SK-N-SH (cell line): Measurements from ENCODE around the gene ITGB8. TPM values are rescaled to one million over a fixed set of nuclear protein-coding genes. Genes with fewer than 3 reads are reported as not detected.
A peak's percentile ranks its signal among the peaks of the same experiment; 100 is the strongest.

Experiments used
- CTCF ChIA-PET: fragments of 300-600, 350-600 bp; formaldehyde crosslinking; extraction: SDS; loops from one replicate; lab custom pipeline; 2021; lab: Yijun Ruan, JAX
- POLR2A ChIA-PET: fragments of 350-600 bp; sonication (Branson Sonifier 250); formaldehyde crosslinking; extraction: SDS; loops from one replicate; lab custom pipeline; 2020; ENCODE audit warnings: antibody characterized with exemption, inconsistent platforms; lab: Yijun Ruan, JAX
- DNase-seq: peaks from one replicate; pipeline ENCODE4 v3.0.0; 2012
- H2AFZ ChIP-seq: fragments of 200-600 bp; sonication (generic); 2 replicates; pipeline ENCODE4 v1.8.1; 2016; ENCODE audit warnings: antibody characterized with exemption, mild to moderate bottlenecking, low read depth
- H3F3A ChIP-seq: fragments of 200-600 bp; sonication (generic); replicated peaks from 2 replicates; pipeline ENCODE3; 2016; ENCODE audit warnings: antibody characterized with exemption, mild to moderate bottlenecking; ENCODE audit not compliant: insufficient read depth
- H3K27ac ChIP-seq, 2 experiments: fragments of 200-500 bp in 1 of 2; fragments of 200-600 bp in 1 of 2; sonication (Bioruptor generic) in 1 of 2; sonication (generic), shearing (Covaris generic) in 1 of 2; 2 replicates each; pipeline versions ENCODE4 v1.5.1 to v1.6.1; 2014 to 2016; ENCODE audit warnings: low read depth in 2 of 2, inconsistent platforms in 1 of 2, low read length in 1 of 2, mild to moderate bottlenecking in 1 of 2, mixed read lengths in 1 of 2
- H3K27me3 ChIP-seq: fragments of 200-600 bp; sonication (generic), shearing (Covaris generic); 2 replicates; pipeline ENCODE4 v1.6.1; 2016; ENCODE audit warnings: mixed run types; ENCODE audit not compliant: insufficient read depth
- H3K36me3 ChIP-seq, 2 experiments: fragments of 200-500 bp in 1 of 2; fragments of 200-600 bp in 1 of 2; sonication (Bioruptor generic) in 1 of 2; sonication (generic) in 1 of 2; replicated peaks in 1 of 2; 2 replicates each; pipeline versions ENCODE3 to v1.5.1; 2014 to 2016; ENCODE audit warnings: low read length in 1 of 2, mild to moderate bottlenecking in 1 of 2; ENCODE audit not compliant: insufficient read depth in 2 of 2, control insufficient read depth in 1 of 2
- H3K4me1 ChIP-seq, 2 experiments: fragments of 200-500 bp in 1 of 2; fragments of 200-600 bp in 1 of 2; sonication (Bioruptor generic) in 1 of 2; sonication (generic), shearing (Covaris generic) in 1 of 2; 2 replicates each; pipeline versions ENCODE4 v1.5.1 to v1.6.1; 2014 to 2016; ENCODE audit warnings: low read depth in 1 of 2, low read length in 1 of 2, mixed run types in 1 of 2; ENCODE audit not compliant: insufficient read depth in 2 of 2, control insufficient read depth in 1 of 2
- H3K4me2 ChIP-seq: fragments of 200-600 bp; sonication (generic), shearing (Covaris generic); 2 replicates; pipeline ENCODE4 v1.6.1; 2017; ENCODE audit warnings: mixed run types
- H3K4me3 ChIP-seq, 2 experiments: fragments of 200-500 bp in 1 of 2; fragments of 200-600 bp in 1 of 2; sonication (Bioruptor generic) in 1 of 2; sonication (generic), shearing (Covaris generic) in 1 of 2; 2 replicates each; pipeline versions ENCODE4 v1.5.1 to v1.8.1; 2014 to 2016; ENCODE audit warnings: low read depth in 2 of 2, inconsistent platforms in 1 of 2, low read length in 1 of 2, mild to moderate bottlenecking in 1 of 2, mixed read lengths in 1 of 2, moderate library complexity in 1 of 2
- H3K79me2 ChIP-seq: fragments of 200-600 bp; sonication (generic); 2 replicates; pipeline ENCODE4 v1.8.1; 2017; ENCODE audit warnings: mild to moderate bottlenecking; ENCODE audit not compliant: insufficient read depth
- H3K9ac ChIP-seq: fragments of 200-600 bp; sonication (generic); 2 replicates; pipeline ENCODE4 v1.6.1; 2017; ENCODE audit warnings: mixed run types
- H3K9me2 ChIP-seq: fragments of 200-600 bp; sonication (generic); 2 replicates; pipeline ENCODE4 v1.6.1; 2017; ENCODE audit warnings: mixed run types
- H3K9me3 ChIP-seq: fragments of 200-600 bp; sonication (generic); 2 replicates; pipeline ENCODE4 v1.6.1; 2017; ENCODE audit warnings: mixed run types, mild to moderate bottlenecking, moderate library complexity
- H4K20me1 ChIP-seq: fragments of 200-600 bp; sonication (generic); 2 replicates; pipeline ENCODE4 v1.6.1; 2017; ENCODE audit warnings: mild to moderate bottlenecking, mixed run types; ENCODE audit not compliant: insufficient read depth
- CHD2 ChIP-seq: fragments of 150-350 bp; IDR thresholded peaks from 2 replicates; pipeline ENCODE4 v1.6.1; 2018; ENCODE audit warnings: low read length; ENCODE audit not compliant: partially characterized antibody
- EP300 ChIP-seq, 2 experiments: IDR thresholded peaks; 2 replicates each; pipeline versions ENCODE4 v1.4.0 to v1.6.1; 2012; ENCODE audit warnings: borderline replicate concordance in 1 of 2, low read depth in 1 of 2, low read length in 1 of 2
- FOSL2 ChIP-seq: IDR thresholded peaks from 2 replicates; pipeline ENCODE4 v1.4.0; 2012; ENCODE audit warnings: low read depth, mild to moderate bottlenecking, moderate library complexity, borderline replicate concordance
- FOXM1 ChIP-seq: IDR thresholded peaks from 2 replicates; pipeline ENCODE4 v1.4.0; 2012; ENCODE audit warnings: low read depth, mild to moderate bottlenecking
- GABPA ChIP-seq: IDR thresholded peaks from 2 replicates; pipeline ENCODE4 v1.4.0; 2012; ENCODE audit warnings: low read depth, mild to moderate bottlenecking
- GATA2 ChIP-seq: sonication (generic); formaldehyde crosslinking; IDR thresholded peaks from 2 replicates; pipeline ENCODE4 v1.5.0; 2020; ENCODE audit warnings: mild to moderate bottlenecking, missing genetic modification reagents
- JUND ChIP-seq: IDR thresholded peaks from 2 replicates; pipeline ENCODE4 v1.4.0; 2012
- MEF2A ChIP-seq: IDR thresholded peaks from 2 replicates; pipeline ENCODE4 v1.4.0; 2012; ENCODE audit warnings: low read depth, borderline replicate concordance
- MXI1 ChIP-seq: IDR thresholded peaks from 2 replicates; pipeline ENCODE4 v1.6.1; 2012; ENCODE audit warnings: mild to moderate bottlenecking, low read depth, low read length, improper control_type of control experiment
- NFIC ChIP-seq: IDR thresholded peaks from 2 replicates; pipeline ENCODE4 v1.4.0; 2012; ENCODE audit warnings: borderline replicate concordance
- POLR2AphosphoS5 ChIP-seq: IDR thresholded peaks from 2 replicates; pipeline ENCODE4 v1.6.1; 2012; ENCODE audit warnings: low read depth, low read length
- RCOR1 ChIP-seq: fragments of 150-350 bp; IDR thresholded peaks from 2 replicates; pipeline ENCODE4 v1.6.1; 2017; ENCODE audit warnings: antibody characterized with exemption, low read length
- RFX5 ChIP-seq: IDR thresholded peaks from 2 replicates; pipeline ENCODE4 v1.6.1; 2012; ENCODE audit warnings: mild to moderate bottlenecking, improper control_type of control experiment, low read length
- RXRA ChIP-seq: IDR thresholded peaks from 2 replicates; pipeline ENCODE4 v1.4.0; 2012; ENCODE audit warnings: low read depth, mild to moderate bottlenecking, borderline replicate concordance
- SIN3A ChIP-seq: IDR thresholded peaks from 2 replicates; pipeline ENCODE4 v1.6.1; 2012; ENCODE audit warnings: low read depth, mild to moderate bottlenecking, low read length, moderate library complexity, borderline replicate concordance
- SMC3 ChIP-seq: IDR thresholded peaks from 2 replicates; pipeline ENCODE4 v1.6.1; 2012; ENCODE audit warnings: low read depth, low read length, improper control_type of control experiment
- TAF1 ChIP-seq: IDR thresholded peaks from 2 replicates; pipeline ENCODE4 v1.6.1; 2012; ENCODE audit warnings: low read depth, mild to moderate bottlenecking, low read length, moderate library complexity, borderline replicate concordance
- TCF12 ChIP-seq: IDR thresholded peaks from 2 replicates; pipeline ENCODE4 v1.4.0; 2012
- YY1 ChIP-seq: IDR thresholded peaks from 2 replicates; pipeline ENCODE4 v1.4.0; 2012; ENCODE audit warnings: low read depth, mild to moderate bottlenecking
- WGBS: methylation state at CpG from one replicate; pipeline ENCODE4 v1.1.6; 2017; ENCODE audit warnings: low lambda C conversion rate; 5-methylcytosine and 5-hydroxymethylcytosine counted together
- polyA plus RNA-seq, 3 experiments: library from polyadenylated mRNA; depleted of rRNA; stranded (reverse); fragments of >200 nt; gene quantifications; 2 replicates each; pipeline ENCODE4 v1.2.3, GENCODE V29; 2012
- TF ChIP-seq, protein P1 (sequence below): IDR thresholded peaks from 2 replicates; pipeline ENCODE4 v1.6.1; 2012; ENCODE audit warnings: mild to moderate bottlenecking, low read depth, low read length, moderate library complexity
- TF ChIP-seq, protein P2 (sequence below): IDR thresholded peaks from 2 replicates; pipeline ENCODE4 v1.4.0; 2012; ENCODE audit warnings: low read depth
- TF ChIP-seq, protein P3 (sequence below): IDR thresholded peaks from 2 replicates; pipeline ENCODE4 v1.4.0; 2012; ENCODE audit warnings: low read depth, borderline replicate concordance
- TF ChIP-seq, protein P4 (sequence below): IDR thresholded peaks from 2 replicates; pipeline ENCODE4 v1.4.0; 2012; ENCODE audit warnings: low read depth, borderline replicate concordance
- TF ChIP-seq, protein P5 (sequence below): fragments of 200-600 bp; sonication (generic); IDR thresholded peaks from 2 replicates; pipeline ENCODE4 v1.6.1; 2017; ENCODE audit warnings: antibody characterized with exemption, mild to moderate bottlenecking, moderate library complexity

The ITGB8 gene
- 0.62 and 0.99 TPM in 2 replicates for polyA plus RNA-seq (2012; rRNA removed)
- polyA plus RNA-seq (2012; cell fraction: cytosol; rRNA removed) = 0.81 and 0.82 TPM in 2 replicates
- 1.2 and 2.0 TPM in 2 replicates for polyA plus RNA-seq (2012; cell fraction: nucleus; rRNA removed)

DNA sequence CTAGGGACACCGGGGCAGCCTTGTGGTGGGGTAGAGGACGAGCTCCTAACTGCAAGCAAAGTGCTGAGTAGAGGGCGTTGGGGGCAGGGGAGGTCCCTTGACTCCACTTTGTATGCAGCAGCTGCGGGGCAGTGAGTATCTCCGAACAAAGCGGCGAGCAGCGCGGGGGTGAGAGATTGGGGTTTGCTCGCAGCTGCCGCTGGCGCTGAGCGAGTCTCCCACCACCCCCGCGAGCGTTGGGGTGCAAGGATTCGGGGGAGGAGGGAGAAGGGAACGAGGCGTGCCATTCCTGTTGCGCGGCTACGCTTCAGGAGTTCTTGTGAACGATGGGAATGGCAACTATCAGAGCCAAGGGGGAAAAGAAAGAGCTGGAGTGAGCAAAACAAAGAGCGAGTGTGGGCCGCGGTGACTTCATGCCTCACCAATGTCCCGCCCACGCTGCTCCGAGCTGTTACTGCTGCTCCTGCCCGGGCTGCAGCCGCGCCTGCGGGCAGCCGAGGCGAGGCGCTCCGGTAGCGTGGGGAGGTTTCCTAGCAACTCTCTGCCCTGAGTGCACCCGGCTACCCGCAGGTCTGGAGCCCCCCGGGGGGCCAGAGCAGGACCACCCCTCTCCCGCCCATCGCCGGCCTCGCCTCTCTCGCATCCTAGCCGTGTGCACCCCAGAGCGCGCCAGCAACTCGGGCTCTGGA lies at the start of gene ITGB8:
TSS of gene ITGB8 (plus strand) at position 662 of the 689 bp plus-strand sequence. CDS start 907 bp downstream, outside the sequence.
- ChIA-PET CTCF (interaction anchor here (0.6 to 4.2 kb wide), 35 partner anchors 10 to 617 kb away, joined by 3 to 42 read pairs (median 4); no protein-coding TSS in a partner anchor), POLR2A (interaction anchor here (1.1 to 2.8 kb wide), 9 partner anchors 68 to 268 kb away, joined by 3 to 16 read pairs (median 4); no protein-coding TSS in a partner anchor)
- H3K4me2 ChIP-seq = peak within 1 kb of the TSS; percentile 98
- H3K9me3 ChIP-seq = no peaks in the 10 kb centered on the region
- peaks cover 0 to 10% of the 10 kb centered on the region in 2 experiments; a peak in 3 of 4 replicates for H3K4me1 ChIP-seq
- H3K27me3 ChIP-seq = no peaks in the 10 kb centered on the region
- no peaks in the 10 kb centered on the region for H3K79me2 ChIP-seq
- no peaks in the 10 kb centered on the region for H3K9me2 ChIP-seq
- H3K36me3 ChIP-seq = no peaks in the 10 kb centered on the region
- WGBS = 2% methylated on average over 31 of the region's 50 CpGs
- peaks cover 30% of the 10 kb centered on the region for H3F3A ChIP-seq
- H3K4me3 ChIP-seq = peak within 1 kb of the TSS; percentile 88 to 91
- H2AFZ ChIP-seq = peak within 1 kb of the TSS; percentile 97
- H3K27ac ChIP-seq = peak within 1 kb of the TSS; percentile 88 to 93
- DNase-seq = peak; percentile 86
- peak within 1 kb of the TSS; percentile 80 for H3K9ac ChIP-seq
- H4K20me1 ChIP-seq = no peaks in the 10 kb centered on the region
- TF ChIP-seq POLR2AphosphoS5 (0 out of 2 replicates have a peak, but pooled peaks have one; percentile 16), SIN3A (peak; percentile 83; the same call in 1 of the 2 replicates), EP300 (IDR thresholded peaks at IDR 0.05; ENCODE audit: borderline replicate concordance in 1 of 2, low read depth in 1 of 2, low read length in 1 of 2) (peak in 1 of 2 experiments; percentile 23; a peak in 1 of 4 replicates), SMC3 (no peak), TAF1 (no peak), MEF2A (no peak), RCOR1 (no peak), RFX5 (no peak), GABPA (no peak), YY1 (no peak), TCF12 (no peak), GATA2 (CRISPR knock-in tag) (no peak), NFIC (no peak; the same call in 1 of the 2 replicates), FOXM1 (0 out of 2 replicates have a peak, but pooled peaks have one; percentile 17), CHD2 (peak; percentile 6), MXI1 (peak; percentile 77), RXRA (no peak), FOSL2 (no peak), JUND (no peak; the same call in 1 of the 2 replicates)
- TF ChIP-seq, protein P1, sequence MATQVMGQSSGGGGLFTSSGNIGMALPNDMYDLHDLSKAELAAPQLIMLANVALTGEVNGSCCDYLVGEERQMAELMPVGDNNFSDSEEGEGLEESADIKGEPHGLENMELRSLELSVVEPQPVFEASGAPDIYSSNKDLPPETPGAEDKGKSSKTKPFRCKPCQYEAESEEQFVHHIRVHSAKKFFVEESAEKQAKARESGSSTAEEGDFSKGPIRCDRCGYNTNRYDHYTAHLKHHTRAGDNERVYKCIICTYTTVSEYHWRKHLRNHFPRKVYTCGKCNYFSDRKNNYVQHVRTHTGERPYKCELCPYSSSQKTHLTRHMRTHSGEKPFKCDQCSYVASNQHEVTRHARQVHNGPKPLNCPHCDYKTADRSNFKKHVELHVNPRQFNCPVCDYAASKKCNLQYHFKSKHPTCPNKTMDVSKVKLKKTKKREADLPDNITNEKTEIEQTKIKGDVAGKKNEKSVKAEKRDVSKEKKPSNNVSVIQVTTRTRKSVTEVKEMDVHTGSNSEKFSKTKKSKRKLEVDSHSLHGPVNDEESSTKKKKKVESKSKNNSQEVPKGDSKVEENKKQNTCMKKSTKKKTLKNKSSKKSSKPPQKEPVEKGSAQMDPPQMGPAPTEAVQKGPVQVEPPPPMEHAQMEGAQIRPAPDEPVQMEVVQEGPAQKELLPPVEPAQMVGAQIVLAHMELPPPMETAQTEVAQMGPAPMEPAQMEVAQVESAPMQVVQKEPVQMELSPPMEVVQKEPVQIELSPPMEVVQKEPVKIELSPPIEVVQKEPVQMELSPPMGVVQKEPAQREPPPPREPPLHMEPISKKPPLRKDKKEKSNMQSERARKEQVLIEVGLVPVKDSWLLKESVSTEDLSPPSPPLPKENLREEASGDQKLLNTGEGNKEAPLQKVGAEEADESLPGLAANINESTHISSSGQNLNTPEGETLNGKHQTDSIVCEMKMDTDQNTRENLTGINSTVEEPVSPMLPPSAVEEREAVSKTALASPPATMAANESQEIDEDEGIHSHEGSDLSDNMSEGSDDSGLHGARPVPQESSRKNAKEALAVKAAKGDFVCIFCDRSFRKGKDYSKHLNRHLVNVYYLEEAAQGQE = no peak
- TF ChIP-seq, protein P2, sequence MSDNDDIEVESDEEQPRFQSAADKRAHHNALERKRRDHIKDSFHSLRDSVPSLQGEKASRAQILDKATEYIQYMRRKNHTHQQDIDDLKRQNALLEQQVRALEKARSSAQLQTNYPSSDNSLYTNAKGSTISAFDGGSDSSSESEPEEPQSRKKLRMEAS = peak; percentile 70
- TF ChIP-seq, protein P3, sequence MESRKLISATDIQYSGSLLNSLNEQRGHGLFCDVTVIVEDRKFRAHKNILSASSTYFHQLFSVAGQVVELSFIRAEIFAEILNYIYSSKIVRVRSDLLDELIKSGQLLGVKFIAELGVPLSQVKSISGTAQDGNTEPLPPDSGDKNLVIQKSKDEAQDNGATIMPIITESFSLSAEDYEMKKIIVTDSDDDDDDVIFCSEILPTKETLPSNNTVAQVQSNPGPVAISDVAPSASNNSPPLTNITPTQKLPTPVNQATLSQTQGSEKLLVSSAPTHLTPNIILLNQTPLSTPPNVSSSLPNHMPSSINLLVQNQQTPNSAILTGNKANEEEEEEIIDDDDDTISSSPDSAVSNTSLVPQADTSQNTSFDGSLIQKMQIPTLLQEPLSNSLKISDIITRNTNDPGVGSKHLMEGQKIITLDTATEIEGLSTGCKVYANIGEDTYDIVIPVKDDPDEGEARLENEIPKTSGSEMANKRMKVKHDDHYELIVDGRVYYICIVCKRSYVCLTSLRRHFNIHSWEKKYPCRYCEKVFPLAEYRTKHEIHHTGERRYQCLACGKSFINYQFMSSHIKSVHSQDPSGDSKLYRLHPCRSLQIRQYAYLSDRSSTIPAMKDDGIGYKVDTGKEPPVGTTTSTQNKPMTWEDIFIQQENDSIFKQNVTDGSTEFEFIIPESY = no peak
- TF ChIP-seq, protein P4, sequence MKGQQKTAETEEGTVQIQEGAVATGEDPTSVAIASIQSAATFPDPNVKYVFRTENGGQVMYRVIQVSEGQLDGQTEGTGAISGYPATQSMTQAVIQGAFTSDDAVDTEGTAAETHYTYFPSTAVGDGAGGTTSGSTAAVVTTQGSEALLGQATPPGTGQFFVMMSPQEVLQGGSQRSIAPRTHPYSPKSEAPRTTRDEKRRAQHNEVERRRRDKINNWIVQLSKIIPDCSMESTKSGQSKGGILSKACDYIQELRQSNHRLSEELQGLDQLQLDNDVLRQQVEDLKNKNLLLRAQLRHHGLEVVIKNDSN = peak; percentile 5; the same call in 1 of the 2 replicates
- TF ChIP-seq, protein P5, sequence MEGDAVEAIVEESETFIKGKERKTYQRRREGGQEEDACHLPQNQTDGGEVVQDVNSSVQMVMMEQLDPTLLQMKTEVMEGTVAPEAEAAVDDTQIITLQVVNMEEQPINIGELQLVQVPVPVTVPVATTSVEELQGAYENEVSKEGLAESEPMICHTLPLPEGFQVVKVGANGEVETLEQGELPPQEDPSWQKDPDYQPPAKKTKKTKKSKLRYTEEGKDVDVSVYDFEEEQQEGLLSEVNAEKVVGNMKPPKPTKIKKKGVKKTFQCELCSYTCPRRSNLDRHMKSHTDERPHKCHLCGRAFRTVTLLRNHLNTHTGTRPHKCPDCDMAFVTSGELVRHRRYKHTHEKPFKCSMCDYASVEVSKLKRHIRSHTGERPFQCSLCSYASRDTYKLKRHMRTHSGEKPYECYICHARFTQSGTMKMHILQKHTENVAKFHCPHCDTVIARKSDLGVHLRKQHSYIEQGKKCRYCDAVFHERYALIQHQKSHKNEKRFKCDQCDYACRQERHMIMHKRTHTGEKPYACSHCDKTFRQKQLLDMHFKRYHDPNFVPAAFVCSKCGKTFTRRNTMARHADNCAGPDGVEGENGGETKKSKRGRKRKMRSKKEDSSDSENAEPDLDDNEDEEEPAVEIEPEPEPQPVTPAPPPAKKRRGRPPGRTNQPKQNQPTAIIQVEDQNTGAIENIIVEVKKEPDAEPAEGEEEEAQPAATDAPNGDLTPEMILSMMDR = no peak
